Kidney epithelial cell (primary cell): ENCODE measurements around the gene SLC9A7. TPM values are rescaled to one million over a fixed set of nuclear protein-coding genes. Genes with fewer than 3 reads are reported as not detected.

Experiments
- DNase-seq: peaks from one replicate; pipeline ENCODE4 v3.0.0-alpha.2; 2010; ENCODE audit warnings: low read depth
- H3K27me3 ChIP-seq: 2 replicates; pipeline ENCODE4 v1.6.0; 2011; ENCODE audit warnings: low read length; ENCODE audit not compliant: control insufficient read depth, insufficient read depth
- H3K36me3 ChIP-seq: 2 replicates; pipeline ENCODE4 v1.5.1; 2011; ENCODE audit warnings: low read length; ENCODE audit not compliant: control insufficient read depth, insufficient read depth
- H3K4me3 ChIP-seq: 2 replicates; pipeline ENCODE4 v1.5.1; 2011; ENCODE audit warnings: low read depth, mild to moderate bottlenecking, control low read depth, low read length
- total RNA-seq: library from RNA; depleted of rRNA; stranded (reverse); fragments of >200 nt; gene quantifications from 2 replicates; pipeline ENCODE4 v1.2.3, GENCODE V29; 2015
- TF ChIP-seq, protein P1 (sequence below): IDR thresholded peaks from 2 replicates; pipeline ENCODE4 v1.5.1; 2011; ENCODE audit warnings: mild to moderate bottlenecking, moderate library complexity, low read length, control low read depth, inconsistent platforms; ENCODE audit not compliant: insufficient read depth, poor library complexity, severe bottlenecking

Gene SLC9A7
- total RNA-seq, 1 donor from 2014 or later = 9.8 TPM

DNA sequence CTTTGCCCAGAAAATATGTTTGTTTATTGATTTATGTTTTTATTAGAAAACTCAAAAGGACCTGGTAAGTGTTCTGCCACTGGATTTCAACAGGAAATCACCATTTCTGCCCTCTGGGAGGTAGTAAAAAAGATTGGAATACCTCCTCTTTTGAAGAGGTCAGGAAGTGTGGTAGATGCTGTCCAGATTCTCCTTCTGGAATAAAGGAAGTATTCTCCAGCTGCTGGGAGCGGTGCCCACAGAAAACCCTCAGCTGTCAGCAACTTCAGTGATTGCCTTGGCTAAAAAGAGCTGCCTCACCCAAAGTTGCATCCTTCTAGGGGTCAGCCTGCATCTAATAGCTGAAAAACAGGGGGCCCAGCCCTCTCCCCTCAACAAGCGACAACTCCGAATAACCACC lies 199.9 kb downstream of the SLC9A7 start:
- no peak for DNase-seq
- H3K36me3 ChIP-seq = no peaks in the 10 kb centered on the region

GRCh38 chrX:46554942-46555341 lies 204.0 kb downstream of the SLC9A7 start:
- no peaks in the 10 kb centered on the region for H3K27me3 ChIP-seq
- DNase-seq = no peak
- H3K36me3 ChIP-seq = no peaks in the 10 kb centered on the region
- no peak overlapping the region for H3K4me3 ChIP-seq
- TF ChIP-seq, protein P1, sequence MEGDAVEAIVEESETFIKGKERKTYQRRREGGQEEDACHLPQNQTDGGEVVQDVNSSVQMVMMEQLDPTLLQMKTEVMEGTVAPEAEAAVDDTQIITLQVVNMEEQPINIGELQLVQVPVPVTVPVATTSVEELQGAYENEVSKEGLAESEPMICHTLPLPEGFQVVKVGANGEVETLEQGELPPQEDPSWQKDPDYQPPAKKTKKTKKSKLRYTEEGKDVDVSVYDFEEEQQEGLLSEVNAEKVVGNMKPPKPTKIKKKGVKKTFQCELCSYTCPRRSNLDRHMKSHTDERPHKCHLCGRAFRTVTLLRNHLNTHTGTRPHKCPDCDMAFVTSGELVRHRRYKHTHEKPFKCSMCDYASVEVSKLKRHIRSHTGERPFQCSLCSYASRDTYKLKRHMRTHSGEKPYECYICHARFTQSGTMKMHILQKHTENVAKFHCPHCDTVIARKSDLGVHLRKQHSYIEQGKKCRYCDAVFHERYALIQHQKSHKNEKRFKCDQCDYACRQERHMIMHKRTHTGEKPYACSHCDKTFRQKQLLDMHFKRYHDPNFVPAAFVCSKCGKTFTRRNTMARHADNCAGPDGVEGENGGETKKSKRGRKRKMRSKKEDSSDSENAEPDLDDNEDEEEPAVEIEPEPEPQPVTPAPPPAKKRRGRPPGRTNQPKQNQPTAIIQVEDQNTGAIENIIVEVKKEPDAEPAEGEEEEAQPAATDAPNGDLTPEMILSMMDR = no peak

More for the DNA sequence above, 199.9 kb downstream of the SLC9A7 start:
- TF ChIP-seq, protein P1 = no peak
- no peaks in the 10 kb centered on the region for H3K27me3 ChIP-seq
- no peak overlapping the region for H3K4me3 ChIP-seq

GRCh38 chrX:46553935-46554334 lies 205.0 kb downstream of the SLC9A7 start:
- Histone ChIP-seq H3K36me3 (no peaks in the 10 kb centered on the region), H3K27me3 (no peaks in the 10 kb centered on the region), H3K4me3 (no peak overlapping the region)
- TF ChIP-seq, protein P1 = no peak
- no peak for DNase-seq

GRCh38 chrX:46551494-46552128 lies 207.3 kb downstream of the SLC9A7 start:
- no peak for DNase-seq
- no peaks in the 10 kb centered on the region for H3K36me3 ChIP-seq
- no peaks in the 10 kb centered on the region for H3K27me3 ChIP-seq
- TF ChIP-seq, protein P1 = no peak
- H3K4me3 ChIP-seq = no peak overlapping the region

GRCh38 chrX:46549914-46550313 lies 209.0 kb downstream of the SLC9A7 start:
- H3K36me3 ChIP-seq = no peaks in the 10 kb centered on the region
- no peaks in the 10 kb centered on the region for H3K27me3 ChIP-seq
- TF ChIP-seq, protein P1 = no peak
- no peak overlapping the region for H3K4me3 ChIP-seq
- no peak for DNase-seq

Other genes with a start within 250 kb of the SLC9A7 start
- gene ZNF674, start 213.7 kb downstream of the SLC9A7 start, total RNA-seq = 3.8 and 8.6 TPM in 2 replicates
- 5.2 and 7.7 TPM in 2 replicates for gene CHST7, start 185.4 kb downstream of the SLC9A7 start, total RNA-seq
- gene RP2, start 77.9 kb upstream of the SLC9A7 start, total RNA-seq = 15.3 and 15.6 TPM in 2 replicates
- 9.4 and 11.2 TPM in 2 replicates for gene JADE3, start 153.3 kb upstream of the SLC9A7 start, total RNA-seq